Right renal pelvis (tissue), 4 donors: ENCODE results near the gene IFITM10. TPM values are rescaled to one million over a fixed set of nuclear protein-coding genes. Genes with fewer than 3 reads are reported as not detected.

Experiments
- polyA plus RNA-seq, 4 donors: library from polyadenylated mRNA; unstranded; fragments of 120-200 nt; gene quantifications; one replicate each; pipeline ENCODE4 v1.2.1, GENCODE V29; 2013; ENCODE audit not compliant: insufficient read length in 4 of 4

IFITM10 gene
- polyA plus RNA-seq, 4 donors, result 0.10 to 0.39 (median 0.21) TPM

Other genes with a start within 250 kb of the IFITM10 start
- 1 to 10 TPM; 2.9 to 5.7 (median 4.3) TPM for gene DUSP8, start 178.3 kb downstream of the IFITM10 start, polyA plus RNA-seq
- under 1 TPM in 1 of 4 donors, not detected in 3; 0.36 TPM for gene KRTAP5-1, start 165.3 kb downstream of the IFITM10 start, polyA plus RNA-seq
- gene KRTAP5-2, start 152.3 kb downstream of the IFITM10 start, polyA plus RNA-seq, result under 1 TPM in 2 of 4 donors, not detected in 2; 0.19 to 0.27 TPM
- gene KRTAP5-3, start 142.1 kb downstream of the IFITM10 start, polyA plus RNA-seq, result not detected
- gene KRTAP5-4, start 128.5 kb downstream of the IFITM10 start, polyA plus RNA-seq, result under 1 TPM in 1 of 4 donors, not detected in 3; 0.05 TPM
- gene KRTAP5-5, start 120.8 kb downstream of the IFITM10 start, polyA plus RNA-seq, result not detected
- gene KRTAP5-6, start 53.4 kb downstream of the IFITM10 start, polyA plus RNA-seq, result under 1 TPM in 1 of 4 donors, not detected in 3; 0.14 TPM
- gene CTSD, start 13.3 kb upstream of the IFITM10 start, polyA plus RNA-seq, result 100 to 1,000 TPM; 226 to 306 (median 234) TPM
- under 1 TPM in 3 of 4 donors, not detected in 1; 0.15 to 0.69 (median 0.39) TPM for gene SYT8, start 84.4 kb upstream of the IFITM10 start, polyA plus RNA-seq
- under 1 TPM; 0.30 to 0.77 (median 0.49) TPM for gene TNNI2, start 88.4 kb upstream of the IFITM10 start, polyA plus RNA-seq
- 1 to 10 TPM; 5.0 to 8.9 (median 6.4) TPM for gene LSP1, start 102.5 kb upstream of the IFITM10 start, polyA plus RNA-seq
- gene PRR33, start 141.3 kb upstream of the IFITM10 start, polyA plus RNA-seq, result under 1 TPM; 0.07 to 0.23 (median 0.14) TPM
- 10 to 100 TPM in 2 of 4 donors, 1 to 10 TPM in 2; 5.9 to 15.3 (median 8.8) TPM for gene TNNT3, start 169.1 kb upstream of the IFITM10 start, polyA plus RNA-seq
- gene MRPL23, start 196.7 kb upstream of the IFITM10 start, polyA plus RNA-seq, result 10 to 100 TPM; 49.5 to 76.5 (median 54.2) TPM
- gene H19, start 247.2 kb upstream of the IFITM10 start, polyA plus RNA-seq, result 1,000 to 10,000 TPM; 2,958 to 3,802 (median 3,161) TPM